ENCODE measurements around the gene C19orf53. TPM values are rescaled to one million over a fixed set of nuclear protein-coding genes. Genes with fewer than 3 reads are reported as not detected.
"Not testable (repeated sequence)": the region's sequence is repeated elsewhere in the genome, so short reads cannot be mapped to it uniquely, and the experiment has no call there.

Gene C19orf53
- total RNA-seq, 1 experiment from 2014 or later = 115 TPM

GRCh38 chr19:13753622-13754021 is 20.6 kb upstream of the C19orf53 start:
- H4K20me1 ChIP-seq (ENCODE audit: insufficient read depth); H3K4me1 ChIP-seq (ENCODE audit: control insufficient read depth in 1 of 2, insufficient read depth in 2 of 2, low read length in 2 of 2); DNase-seq (ENCODE audit: low read depth, low spot score); H3K9ac ChIP-seq (ENCODE audit: low read length); ATAC-seq; intact Hi-C loops (cut with micrococcal nuclease); H3K27me3 ChIP-seq (ENCODE audit: insufficient read depth, low read length); CTCF ChIA-PET; POLR2A ChIA-PET; BruUV-seq (replicated peaks); H3K27ac ChIP-seq (ENCODE audit: low read depth, low read length); H3K9me2 ChIP-seq (ENCODE audit: insufficient read depth); H3K4me3 ChIP-seq (replicated peaks in 1 of 2; ENCODE audit: low read depth in 1 of 2, low read length in 2 of 2); RAD21 ChIA-PET (ENCODE audit: low non-redundant PET in 1 of 2, low total read pairs in 2 of 2, uncharacterized antibody in 2 of 2, unreplicated experiment in 2 of 2); H3K9me3 ChIP-seq (ENCODE audit: control insufficient read depth in 1 of 2, insufficient read depth in 1 of 2, low read depth in 1 of 2, low read length in 2 of 2); H3K4me2 ChIP-seq (ENCODE audit: low read length); H2AFZ ChIP-seq (ENCODE audit: low read depth, low read length, poor library complexity, severe bottlenecking): not testable (repeated sequence)
- peaks cover 14% of the 10 kb centered on the region; the same call in 1 of the 2 replicates for H3K79me2 ChIP-seq (ENCODE audit: insufficient read depth, low read length)
- H3K36me3 ChIP-seq (ENCODE audit: control insufficient read depth in 1 of 2, insufficient read depth in 2 of 2, low read length in 2 of 2) = peaks cover 25 to 28% of the 10 kb centered on the region in 2 experiments; a peak in 3 of 4 replicates

- POLR2A ChIA-PET = interaction anchor here (1.0 kb wide), 1 partner anchor 24 kb away, joined by 4 read pairs; no protein-coding TSS in a partner anchor
- H3K9ac ChIP-seq (ENCODE audit: low read length) = no peak overlapping the region
- no peak for TF ChIP-seq POLR2AphosphoS5 (IDR thresholded peaks at IDR 0.05; ENCODE audit: low read depth, low read length)
- no peak for TF ChIP-seq CBX3 (IDR thresholded peaks at IDR 0.05; ENCODE audit: low read depth)
- TF ChIP-seq ZNF274 (IDR thresholded peaks at IDR 0.05; ENCODE audit: low read depth, low read length) = no peak
- TF ChIP-seq CTCF (IDR thresholded peaks at IDR 0.05 in 2 of 3, conservative IDR thresholded peaks at IDR 0.05 in 1 of 3; ENCODE audit: borderline replicate concordance in 1 of 3, insufficient read depth in 1 of 3, low read depth in 2 of 3, low read length in 2 of 3) = no peak
- TF ChIP-seq ZBTB33 (IDR thresholded peaks at IDR 0.05; ENCODE audit: extremely low read depth, insufficient replicate concordance, low read length) = no peak
- H2AFZ ChIP-seq (ENCODE audit: low read depth, low read length, poor library complexity, severe bottlenecking) = no peak overlapping the region
- no peaks in the 10 kb centered on the region for H3K27me3 ChIP-seq (ENCODE audit: insufficient read depth, low read length)
- H3K9me2 ChIP-seq (ENCODE audit: insufficient read depth) = no peaks in the 10 kb centered on the region
- ATAC-seq (no peak), DNase-seq (ENCODE audit: low read depth, low spot score) (no peak)
- H3K4me3 ChIP-seq (replicated peaks in 1 of 2; ENCODE audit: low read depth in 1 of 2, low read length in 2 of 2) = no peak overlapping the region
- BruUV-seq (replicated peaks) = no TSS peak
- no peaks in the 10 kb centered on the region for H3K79me2 ChIP-seq (ENCODE audit: insufficient read depth, low read length)
- CTCF ChIA-PET = no interaction called here
- RAD21 ChIA-PET (ENCODE audit: low non-redundant PET in 1 of 2, low total read pairs in 2 of 2, uncharacterized antibody in 2 of 2, unreplicated experiment in 2 of 2) = no interaction called here
- no peak overlapping the region for H3K27ac ChIP-seq (ENCODE audit: low read depth, low read length)
- no peaks in the 10 kb centered on the region for H3K9me3 ChIP-seq (ENCODE audit: control insufficient read depth in 1 of 2, insufficient read depth in 1 of 2, low read depth in 1 of 2, low read length in 2 of 2)
- H3K4me2 ChIP-seq (ENCODE audit: low read length) = no peak overlapping the region
- peaks cover 26 to 32% of the 10 kb centered on the region in 2 experiments; a peak in 3 of 4 replicates for H3K36me3 ChIP-seq (ENCODE audit: control insufficient read depth in 1 of 2, insufficient read depth in 2 of 2, low read length in 2 of 2)
- no peaks in the 10 kb centered on the region for H3K4me1 ChIP-seq (ENCODE audit: control insufficient read depth in 1 of 2, insufficient read depth in 2 of 2, low read length in 2 of 2)
- H4K20me1 ChIP-seq (ENCODE audit: insufficient read depth) = no peaks in the 10 kb centered on the region
- intact Hi-C loops (cut with micrococcal nuclease) = no loop called here
These were observed 18.0 kb upstream of the C19orf53 start for GRCh38 chr19:13756210-13756609.

All from HCT116 (cell line).